PFSK-1 (cell line): Measurements from ENCODE around the gene SETMAR.

Source experiments
- FOXP2 ChIP-seq: optimal IDR thresholded peaks from 2 replicates; pipeline ENCODE3; 2011; ENCODE audit warnings: borderline replicate concordance, control low read depth, inconsistent platforms; ENCODE audit not compliant: insufficient read depth; ENCODE audit errors: extremely low read length, extremely low read depth
- SIN3A ChIP-seq: IDR thresholded peaks from 2 replicates; pipeline ENCODE4 v1.6.1; 2012; ENCODE audit warnings: mild to moderate bottlenecking, low read length, moderate library complexity, borderline replicate concordance; ENCODE audit not compliant: insufficient read depth
- TF ChIP-seq, protein P1 (sequence below), 2 experiments: IDR thresholded peaks; 2 replicates each; pipeline versions ENCODE4 v1.6.1 to v1.8.0; 2011 to 2012; ENCODE audit warnings: low read depth in 2 of 2, low read length in 2 of 2, control low read depth in 1 of 2, inconsistent platforms in 1 of 2, mild to moderate bottlenecking in 1 of 2, moderate library complexity in 1 of 2; ENCODE audit not compliant: insufficient read depth in 1 of 2

DNA sequence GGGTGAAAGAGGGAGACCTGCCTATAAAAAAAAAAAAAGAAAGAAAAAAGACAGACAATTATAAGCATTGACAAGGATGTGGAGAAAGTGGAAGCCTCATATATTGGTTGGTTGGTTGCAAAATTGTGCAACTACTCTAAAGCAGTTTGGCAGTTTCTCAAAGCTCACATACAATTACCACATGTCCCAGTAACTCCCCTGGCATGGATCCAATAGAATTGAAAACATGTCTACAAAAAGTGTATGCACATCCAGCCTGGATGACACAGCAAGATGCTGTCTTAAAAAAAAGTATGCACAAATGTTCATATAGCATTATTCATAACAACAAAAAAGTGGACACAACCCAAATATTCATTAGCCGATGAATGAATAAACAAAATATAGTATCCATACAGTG lies 19.5 kb downstream of the SETMAR start:
- TF ChIP-seq, protein P1, sequence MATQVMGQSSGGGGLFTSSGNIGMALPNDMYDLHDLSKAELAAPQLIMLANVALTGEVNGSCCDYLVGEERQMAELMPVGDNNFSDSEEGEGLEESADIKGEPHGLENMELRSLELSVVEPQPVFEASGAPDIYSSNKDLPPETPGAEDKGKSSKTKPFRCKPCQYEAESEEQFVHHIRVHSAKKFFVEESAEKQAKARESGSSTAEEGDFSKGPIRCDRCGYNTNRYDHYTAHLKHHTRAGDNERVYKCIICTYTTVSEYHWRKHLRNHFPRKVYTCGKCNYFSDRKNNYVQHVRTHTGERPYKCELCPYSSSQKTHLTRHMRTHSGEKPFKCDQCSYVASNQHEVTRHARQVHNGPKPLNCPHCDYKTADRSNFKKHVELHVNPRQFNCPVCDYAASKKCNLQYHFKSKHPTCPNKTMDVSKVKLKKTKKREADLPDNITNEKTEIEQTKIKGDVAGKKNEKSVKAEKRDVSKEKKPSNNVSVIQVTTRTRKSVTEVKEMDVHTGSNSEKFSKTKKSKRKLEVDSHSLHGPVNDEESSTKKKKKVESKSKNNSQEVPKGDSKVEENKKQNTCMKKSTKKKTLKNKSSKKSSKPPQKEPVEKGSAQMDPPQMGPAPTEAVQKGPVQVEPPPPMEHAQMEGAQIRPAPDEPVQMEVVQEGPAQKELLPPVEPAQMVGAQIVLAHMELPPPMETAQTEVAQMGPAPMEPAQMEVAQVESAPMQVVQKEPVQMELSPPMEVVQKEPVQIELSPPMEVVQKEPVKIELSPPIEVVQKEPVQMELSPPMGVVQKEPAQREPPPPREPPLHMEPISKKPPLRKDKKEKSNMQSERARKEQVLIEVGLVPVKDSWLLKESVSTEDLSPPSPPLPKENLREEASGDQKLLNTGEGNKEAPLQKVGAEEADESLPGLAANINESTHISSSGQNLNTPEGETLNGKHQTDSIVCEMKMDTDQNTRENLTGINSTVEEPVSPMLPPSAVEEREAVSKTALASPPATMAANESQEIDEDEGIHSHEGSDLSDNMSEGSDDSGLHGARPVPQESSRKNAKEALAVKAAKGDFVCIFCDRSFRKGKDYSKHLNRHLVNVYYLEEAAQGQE (IDR thresholded peaks at IDR 0.05; ENCODE audit: insufficient read depth in 1 of 2, low read depth in 2 of 2, low read length in 2 of 2): no peak
- TF ChIP-seq SIN3A: no peak
- TF ChIP-seq FOXP2: no peak
